Tibial artery (tissue), 4 donors: ENCODE measurements around the gene OLFML2B.

Experiments used
- DNase-seq, 2 donors: peaks; one replicate each; pipeline ENCODE4 v3.0.0-alpha.2; 2019
- H3K27ac ChIP-seq, 2 donors: fragments of 200-600 bp; sonication (generic) in 1 of 2; 1 replicate in 1 of 2; 2 replicates in 1 of 2; pipeline ENCODE4 v1.5.1; 2018 to 2019; ENCODE audit warnings: mild to moderate bottlenecking in 1 of 2
- H3K27me3 ChIP-seq, 2 donors: fragments of 200-600 bp; sonication (generic) in 1 of 2; one replicate each; pipeline versions ENCODE4 v1.5.1 to v1.6.0; 2016 to 2019
- H3K36me3 ChIP-seq, 3 donors: fragments of 200-600 bp; sonication (generic) in 2 of 3; one replicate each; pipeline ENCODE4 v1.5.1; 2016 to 2019; ENCODE audit warnings: mild to moderate bottlenecking in 2 of 3
- H3K4me1 ChIP-seq, 4 donors: fragments of 200-600 bp; sonication (generic) in 2 of 4; 1 replicate in 3 of 4; 2 replicates in 1 of 4; pipeline ENCODE4 v1.5.1; 2016 to 2019
- H3K4me3 ChIP-seq, 2 donors: fragments of 200-600 bp; sonication (generic) in 1 of 2; 1 replicate in 1 of 2; 2 replicates in 1 of 2; pipeline ENCODE4 v1.5.1; 2018 to 2019; ENCODE audit warnings: mild to moderate bottlenecking in 2 of 2
- H3K9me3 ChIP-seq, 3 donors: fragments of 200-600 bp; sonication (generic) in 1 of 3; one replicate each; pipeline ENCODE4 v1.5.1; 2016 to 2019
- intact Hi-C: fragments of 100-400 bp; cut with DNase I; formaldehyde crosslinking; loops from one replicate; pipeline ENCODE4 v1.15.0; 2023; ENCODE audit warnings: low total_unique reads
- TF ChIP-seq, protein P1 (sequence below), 2 experiments: fragments of 200-600 bp in 1 of 2; fragments of 450-650 bp in 1 of 2; IDR thresholded peaks; one replicate each; pipeline ENCODE4 v1.5.1; 2017 to 2019; ENCODE audit warnings: antibody characterized with exemption in 2 of 2, mild to moderate bottlenecking in 1 of 2, moderate library complexity in 1 of 2

Gene OLFML2B

DNA sequence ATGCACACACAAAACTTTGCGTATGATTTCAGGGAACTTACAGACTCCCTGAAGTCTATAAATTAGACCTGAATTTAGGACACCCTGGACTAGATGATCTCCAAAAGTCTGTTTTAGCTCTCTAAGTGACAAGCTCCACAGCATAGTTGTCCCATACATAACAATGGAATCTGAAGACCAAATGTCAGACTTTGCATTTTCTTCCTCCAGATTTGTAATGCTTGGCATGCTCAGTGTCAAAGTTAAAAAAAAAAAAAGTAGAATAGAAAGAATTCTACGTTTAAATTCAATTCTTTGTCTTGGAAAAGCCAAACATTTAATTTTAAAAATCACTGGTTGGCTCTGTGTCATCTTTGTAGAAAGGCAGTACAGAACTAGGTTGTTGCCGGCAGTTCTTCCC, 66.7 kb downstream of the OLFML2B start:
- no peaks in the 10 kb centered on the region for H3K27me3 ChIP-seq
- TF ChIP-seq, protein P1, sequence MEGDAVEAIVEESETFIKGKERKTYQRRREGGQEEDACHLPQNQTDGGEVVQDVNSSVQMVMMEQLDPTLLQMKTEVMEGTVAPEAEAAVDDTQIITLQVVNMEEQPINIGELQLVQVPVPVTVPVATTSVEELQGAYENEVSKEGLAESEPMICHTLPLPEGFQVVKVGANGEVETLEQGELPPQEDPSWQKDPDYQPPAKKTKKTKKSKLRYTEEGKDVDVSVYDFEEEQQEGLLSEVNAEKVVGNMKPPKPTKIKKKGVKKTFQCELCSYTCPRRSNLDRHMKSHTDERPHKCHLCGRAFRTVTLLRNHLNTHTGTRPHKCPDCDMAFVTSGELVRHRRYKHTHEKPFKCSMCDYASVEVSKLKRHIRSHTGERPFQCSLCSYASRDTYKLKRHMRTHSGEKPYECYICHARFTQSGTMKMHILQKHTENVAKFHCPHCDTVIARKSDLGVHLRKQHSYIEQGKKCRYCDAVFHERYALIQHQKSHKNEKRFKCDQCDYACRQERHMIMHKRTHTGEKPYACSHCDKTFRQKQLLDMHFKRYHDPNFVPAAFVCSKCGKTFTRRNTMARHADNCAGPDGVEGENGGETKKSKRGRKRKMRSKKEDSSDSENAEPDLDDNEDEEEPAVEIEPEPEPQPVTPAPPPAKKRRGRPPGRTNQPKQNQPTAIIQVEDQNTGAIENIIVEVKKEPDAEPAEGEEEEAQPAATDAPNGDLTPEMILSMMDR (IDR thresholded peaks at IDR 0.05), result no peak
- intact Hi-C loops, result loop anchor here (10.0 kb wide), 1 partner anchor 52 kb away; no protein-coding TSS in a partner anchor
- H3K9me3 ChIP-seq, result no peaks in the 10 kb centered on the region
- H3K27ac ChIP-seq, result no peak overlapping the region
- peaks cover 5 to 11% (median 9%) of the 10 kb centered on the region in 3 donors for H3K36me3 ChIP-seq
- no peak overlapping the region for H3K4me3 ChIP-seq
- no peak for DNase-seq
- peaks cover 0 to 39% (median 15%) of the 10 kb centered on the region in 4 donors for H3K4me1 ChIP-seq

GRCh38 chr1:161956097-161956496, 67.6 kb downstream of the OLFML2B start:
- intact Hi-C loops, result loop anchor here (10.0 kb wide), 1 partner anchor 51 kb away; no protein-coding TSS in a partner anchor
- H3K4me1 ChIP-seq, result peaks cover 0 to 31% (median 6%) of the 10 kb centered on the region in 4 donors

DNA sequence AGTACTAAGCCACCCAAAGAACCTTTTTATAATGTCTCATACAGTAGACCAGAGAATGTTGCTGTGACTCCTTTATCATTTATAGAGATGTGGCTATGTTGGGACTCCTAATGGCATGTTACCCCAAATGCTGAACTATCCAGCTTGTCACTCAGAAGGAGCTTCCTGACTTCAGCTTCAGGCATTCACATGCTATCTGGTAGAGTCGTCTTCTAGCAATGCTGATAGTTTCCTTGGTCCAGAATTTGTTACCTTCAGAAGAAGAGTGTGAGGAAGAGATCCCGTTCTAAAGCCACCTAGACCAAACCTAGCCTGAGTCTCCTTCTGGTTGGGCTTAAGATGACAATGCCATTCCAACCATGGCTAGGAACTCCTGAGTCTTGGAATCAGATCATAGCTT, 68.1 kb downstream of the OLFML2B start:
- H3K36me3 ChIP-seq, result peaks cover 5 to 11% (median 9%) of the 10 kb centered on the region in 3 donors
- TF ChIP-seq, protein P1 (IDR thresholded peaks at IDR 0.05), result no peak
- H3K27me3 ChIP-seq, result no peaks in the 10 kb centered on the region
- H3K4me1 ChIP-seq, result peaks cover 0 to 29% (median 4%) of the 10 kb centered on the region in 4 donors
- no peaks in the 10 kb centered on the region for H3K9me3 ChIP-seq
- intact Hi-C loops, result loop anchor here (10.0 kb wide), 1 partner anchor 51 kb away; no protein-coding TSS in a partner anchor
- peak overlapping the region in 1 of 2 donors; percentile 59 for H3K27ac ChIP-seq
- DNase-seq, result no peak
- H3K4me3 ChIP-seq, result no peak overlapping the region

More at GRCh38 chr1:161956097-161956496, 67.6 kb downstream of the OLFML2B start:
- no peak for DNase-seq
- TF ChIP-seq, protein P1 (IDR thresholded peaks at IDR 0.05), result no peak
- Histone ChIP-seq H3K9me3 (no peaks in the 10 kb centered on the region), H3K4me3 (no peak overlapping the region), H3K27ac (no peak overlapping the region), H3K36me3 (peaks cover 5 to 11% (median 9%) of the 10 kb centered on the region in 3 donors), H3K27me3 (no peaks in the 10 kb centered on the region)

DNA sequence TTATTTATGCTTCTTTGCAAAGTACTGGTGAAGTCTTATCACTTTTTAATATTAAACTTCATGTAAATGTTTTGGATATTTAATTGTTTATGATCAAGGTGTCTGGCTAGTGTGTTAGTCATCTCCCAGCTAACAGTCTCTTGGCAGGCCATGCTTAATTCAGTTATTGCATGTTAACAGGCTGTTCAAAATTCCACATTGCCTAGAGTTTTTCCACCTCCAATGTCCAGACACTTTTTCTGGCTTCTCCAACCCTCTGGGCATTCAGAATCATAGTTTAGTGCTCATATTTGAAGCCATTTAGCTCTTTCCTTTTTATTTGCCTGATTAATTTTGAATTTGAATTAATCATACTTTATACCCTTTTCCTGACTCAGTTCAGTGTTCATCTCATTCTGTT, 69.2 kb downstream of the OLFML2B start:
- Histone ChIP-seq H3K27ac (peak overlapping the region; percentile 15 to 59), H3K27me3 (no peaks in the 10 kb centered on the region), H3K36me3 (peaks cover 5 to 11% (median 9%) of the 10 kb centered on the region in 3 donors), H3K9me3 (no peaks in the 10 kb centered on the region), H3K4me3 (no peak overlapping the region), H3K4me1 (peaks cover 0 to 37% (median 10%) of the 10 kb centered on the region in 4 donors)
- intact Hi-C loops, result loop anchor here (10.0 kb wide), 1 partner anchor 50 kb away; no protein-coding TSS in a partner anchor
- TF ChIP-seq, protein P1 (IDR thresholded peaks at IDR 0.05), result no peak
- no peak for DNase-seq

DNA sequence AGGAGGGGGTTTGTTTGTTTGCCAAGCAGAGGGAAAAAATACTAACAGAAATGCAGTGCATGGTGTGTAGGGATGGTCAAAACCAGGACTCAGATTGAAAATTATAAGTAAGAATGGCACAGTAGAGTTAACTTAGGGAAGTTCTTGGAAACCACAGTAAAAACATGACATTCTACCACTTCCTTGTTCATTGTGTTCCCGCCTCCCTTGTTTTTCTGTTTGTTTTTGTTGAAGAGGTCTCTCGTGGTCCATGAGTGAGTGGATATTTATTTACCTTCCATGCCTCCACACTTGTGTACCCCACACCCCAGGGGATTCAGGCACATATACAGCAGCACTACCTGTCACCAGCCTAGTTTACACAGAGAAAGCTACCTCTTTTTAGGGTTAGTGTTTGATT, 69.6 kb downstream of the OLFML2B start:
- no peak for DNase-seq
- Histone ChIP-seq H3K36me3 (peaks cover 5 to 9% (median 7%) of the 10 kb centered on the region in 3 donors), H3K4me1 (peaks cover 0 to 42% (median 14%) of the 10 kb centered on the region in 4 donors), H3K4me3 (no peak overlapping the region), H3K27ac (peak overlapping the region; percentile 15 to 59), H3K27me3 (no peaks in the 10 kb centered on the region), H3K9me3 (no peaks in the 10 kb centered on the region)
- intact Hi-C loops, result loop anchor here (10.0 kb wide), 1 partner anchor 49 kb away; no protein-coding TSS in a partner anchor
- TF ChIP-seq, protein P1 (IDR thresholded peaks at IDR 0.05), result no peak
